ENCODE results near the gene MYZAP.
A peak's percentile ranks its signal among the peaks of the same experiment; 100 is the strongest.

The MYZAP gene

GRCh38 chr15:57589281-57589680, 2.4 kb upstream of the MYZAP start:
- no peaks in the 10 kb centered on the region for H3K4me1 ChIP-seq
- in situ Hi-C loops (cut with MboI; ENCODE audit: low sequenced_read_pairs), result no loop called here
- H3K9me3 ChIP-seq, result no peaks in the 10 kb centered on the region
- H3K4me3 ChIP-seq, result no peak overlapping the region
- no peaks in the 10 kb centered on the region for H3K27me3 ChIP-seq (ENCODE audit: low read depth)
- no peaks in the 10 kb centered on the region for H3K36me3 ChIP-seq (replicated peaks)
- no peak for DNase-seq (ENCODE audit: low spot score in 2 of 2)

- no peaks in the 10 kb centered on the region for H3K9me3 ChIP-seq
- no peaks in the 10 kb centered on the region for H3K4me1 ChIP-seq
- DNase-seq (ENCODE audit: low spot score in 2 of 2), result no peak
- in situ Hi-C loops (cut with MboI; ENCODE audit: low sequenced_read_pairs), result no loop called here
- H3K4me3 ChIP-seq, result no peak overlapping the region
- H3K27me3 ChIP-seq (ENCODE audit: low read depth), result no peaks in the 10 kb centered on the region
- H3K36me3 ChIP-seq (replicated peaks), result no peaks in the 10 kb centered on the region
Measured at GRCh38 chr15:57589754-57590153, 1.9 kb upstream of the MYZAP start.

- in situ Hi-C loops (cut with MboI; ENCODE audit: low sequenced_read_pairs), result no loop called here
- H3K4me3 ChIP-seq, result no peak overlapping the region
- DNase-seq (ENCODE audit: low spot score in 2 of 2), result no peak
- no peaks in the 10 kb centered on the region for H3K4me1 ChIP-seq
- no peaks in the 10 kb centered on the region for H3K36me3 ChIP-seq (replicated peaks)
- H3K9me3 ChIP-seq, result no peaks in the 10 kb centered on the region
- no peaks in the 10 kb centered on the region for H3K27me3 ChIP-seq (ENCODE audit: low read depth)
Measured at GRCh38 chr15:57591237-57591821, 375 bp upstream of the MYZAP start.

GRCh38 chr15:57592426-57592825, 722 bp downstream of the MYZAP start:
- Histone ChIP-seq H3K27me3 (ENCODE audit: low read depth) (no peaks in the 10 kb centered on the region), H3K9me3 (no peaks in the 10 kb centered on the region), H3K36me3 (replicated peaks) (no peaks in the 10 kb centered on the region), H3K4me1 (no peaks in the 10 kb centered on the region), H3K4me3 (no peak overlapping the region)
- no peak for DNase-seq (ENCODE audit: low spot score in 2 of 2)
- in situ Hi-C loops (cut with MboI; ENCODE audit: low sequenced_read_pairs), result no loop called here

GRCh38 chr15:57592836-57593420, 1.2 kb downstream of the MYZAP start:
- H3K4me1 ChIP-seq, result no peaks in the 10 kb centered on the region
- no peaks in the 10 kb centered on the region for H3K27me3 ChIP-seq (ENCODE audit: low read depth)
- DNase-seq (ENCODE audit: low spot score in 2 of 2), result no peak
- no peaks in the 10 kb centered on the region for H3K36me3 ChIP-seq (replicated peaks)
- no peaks in the 10 kb centered on the region for H3K9me3 ChIP-seq
- H3K4me3 ChIP-seq, result no peak overlapping the region
- in situ Hi-C loops (cut with MboI; ENCODE audit: low sequenced_read_pairs), result no loop called here

- in situ Hi-C loops (cut with MboI; ENCODE audit: low sequenced_read_pairs), result no loop called here
- DNase-seq (ENCODE audit: low spot score in 2 of 2), result no peak
- Histone ChIP-seq H3K4me3 (no peak overlapping the region), H3K36me3 (replicated peaks) (no peaks in the 10 kb centered on the region), H3K4me1 (peaks cover 11% of the 10 kb centered on the region), H3K9me3 (no peaks in the 10 kb centered on the region), H3K27me3 (ENCODE audit: low read depth) (no peaks in the 10 kb centered on the region)
Measured at GRCh38 chr15:57594479-57594878, 2.8 kb downstream of the MYZAP start.

GRCh38 chr15:57595011-57595866, 3.5 kb downstream of the MYZAP start:
- no peaks in the 10 kb centered on the region for H3K36me3 ChIP-seq (replicated peaks)
- in situ Hi-C loops (cut with MboI; ENCODE audit: low sequenced_read_pairs), result no loop called here
- no peak for DNase-seq (ENCODE audit: low spot score in 2 of 2)
- peaks cover 19% of the 10 kb centered on the region for H3K4me1 ChIP-seq
- no peaks in the 10 kb centered on the region for H3K27me3 ChIP-seq (ENCODE audit: low read depth)
- no peak overlapping the region for H3K4me3 ChIP-seq
- no peaks in the 10 kb centered on the region for H3K9me3 ChIP-seq

GRCh38 chr15:57596301-57596855, 4.7 kb downstream of the MYZAP start:
- in situ Hi-C loops (cut with MboI; ENCODE audit: low sequenced_read_pairs), result no loop called here
- H3K4me1 ChIP-seq, result peaks cover 21% of the 10 kb centered on the region
- no peak for DNase-seq (ENCODE audit: low spot score in 2 of 2)
- no peaks in the 10 kb centered on the region for H3K36me3 ChIP-seq (replicated peaks)
- H3K4me3 ChIP-seq, result no peak overlapping the region
- H3K27me3 ChIP-seq (ENCODE audit: low read depth), result no peaks in the 10 kb centered on the region
- no peaks in the 10 kb centered on the region for H3K9me3 ChIP-seq

- in situ Hi-C loops (cut with MboI; ENCODE audit: low sequenced_read_pairs), result no loop called here
- H3K9me3 ChIP-seq, result no peaks in the 10 kb centered on the region
- H3K27me3 ChIP-seq (ENCODE audit: low read depth), result no peaks in the 10 kb centered on the region
- no peak for DNase-seq (ENCODE audit: low spot score in 2 of 2)
- H3K4me3 ChIP-seq, result no peak overlapping the region
- no peaks in the 10 kb centered on the region for H3K36me3 ChIP-seq (replicated peaks)
- peaks cover 21% of the 10 kb centered on the region for H3K4me1 ChIP-seq
Measured at GRCh38 chr15:57596978-57597377, 5.3 kb downstream of the MYZAP start.

GRCh38 chr15:57597431-57597830, 5.7 kb downstream of the MYZAP start:
- no peaks in the 10 kb centered on the region for H3K27me3 ChIP-seq (ENCODE audit: low read depth)
- H3K4me1 ChIP-seq, result peaks cover 21% of the 10 kb centered on the region
- no peak for DNase-seq (ENCODE audit: low spot score in 2 of 2)
- no peaks in the 10 kb centered on the region for H3K9me3 ChIP-seq
- H3K4me3 ChIP-seq, result no peak overlapping the region
- no peaks in the 10 kb centered on the region for H3K36me3 ChIP-seq (replicated peaks)
- in situ Hi-C loops (cut with MboI; ENCODE audit: low sequenced_read_pairs), result no loop called here

GRCh38 chr15:57598346-57598745, 6.6 kb downstream of the MYZAP start:
- H3K4me3 ChIP-seq, result no peak overlapping the region
- peaks cover 21% of the 10 kb centered on the region for H3K4me1 ChIP-seq
- in situ Hi-C loops (cut with MboI; ENCODE audit: low sequenced_read_pairs), result no loop called here
- no peaks in the 10 kb centered on the region for H3K9me3 ChIP-seq
- H3K36me3 ChIP-seq (replicated peaks), result no peaks in the 10 kb centered on the region
- no peak for DNase-seq (ENCODE audit: low spot score in 2 of 2)
- H3K27me3 ChIP-seq (ENCODE audit: low read depth), result no peaks in the 10 kb centered on the region

GRCh38 chr15:57599296-57599810, 7.6 kb downstream of the MYZAP start:
- in situ Hi-C loops (cut with MboI; ENCODE audit: low sequenced_read_pairs), result no loop called here
- peaks cover 21% of the 10 kb centered on the region for H3K4me1 ChIP-seq
- H3K36me3 ChIP-seq (replicated peaks), result no peaks in the 10 kb centered on the region
- DNase-seq (ENCODE audit: low spot score in 2 of 2), result peak in 1 of 2 experiments; percentile 33
- H3K27me3 ChIP-seq (ENCODE audit: low read depth), result no peaks in the 10 kb centered on the region
- no peak overlapping the region for H3K4me3 ChIP-seq
- no peaks in the 10 kb centered on the region for H3K9me3 ChIP-seq

GRCh38 chr15:57600197-57600596, 8.5 kb downstream of the MYZAP start:
- no peak for DNase-seq (ENCODE audit: low spot score in 2 of 2)
- Histone ChIP-seq H3K4me3 (no peak overlapping the region), H3K9me3 (no peaks in the 10 kb centered on the region), H3K27me3 (ENCODE audit: low read depth) (no peaks in the 10 kb centered on the region), H3K36me3 (replicated peaks) (no peaks in the 10 kb centered on the region), H3K4me1 (peaks cover 21% of the 10 kb centered on the region)
- in situ Hi-C loops (cut with MboI; ENCODE audit: low sequenced_read_pairs), result no loop called here

GRCh38 chr15:57604507-57604906, 12.8 kb downstream of the MYZAP start:
- no peaks in the 10 kb centered on the region for H3K9me3 ChIP-seq
- DNase-seq (ENCODE audit: low spot score in 2 of 2), result no peak
- peaks cover 14% of the 10 kb centered on the region for H3K4me1 ChIP-seq
- H3K36me3 ChIP-seq (replicated peaks), result no peaks in the 10 kb centered on the region
- no peak overlapping the region for H3K4me3 ChIP-seq
- in situ Hi-C loops (cut with MboI; ENCODE audit: low sequenced_read_pairs), result no loop called here
- H3K27me3 ChIP-seq (ENCODE audit: low read depth), result no peaks in the 10 kb centered on the region

All from HAP-1 (cell line).